Fibroblast of lung (primary cell): ENCODE results near the gene TESMIN.

Experiments used
- EZH2 ChIP-seq: IDR thresholded peaks from 2 replicates; pipeline ENCODE4 v1.5.1; 2012; ENCODE audit warnings: low read length, control low read depth, mild to moderate bottlenecking; ENCODE audit errors: missing control alignments
- TF ChIP-seq, protein P1 (sequence below), 2 donors: IDR thresholded peaks in 1 of 2; conservative IDR thresholded peaks in 1 of 2; 1 replicate in 1 of 2; 2 replicates in 1 of 2; pipeline ENCODE4 v1.5.1; 2011 to 2012; ENCODE audit warnings: low read length in 2 of 2, control low read depth in 1 of 2, inconsistent platforms in 1 of 2, low read depth in 1 of 2, mild to moderate bottlenecking in 1 of 2

DNA sequence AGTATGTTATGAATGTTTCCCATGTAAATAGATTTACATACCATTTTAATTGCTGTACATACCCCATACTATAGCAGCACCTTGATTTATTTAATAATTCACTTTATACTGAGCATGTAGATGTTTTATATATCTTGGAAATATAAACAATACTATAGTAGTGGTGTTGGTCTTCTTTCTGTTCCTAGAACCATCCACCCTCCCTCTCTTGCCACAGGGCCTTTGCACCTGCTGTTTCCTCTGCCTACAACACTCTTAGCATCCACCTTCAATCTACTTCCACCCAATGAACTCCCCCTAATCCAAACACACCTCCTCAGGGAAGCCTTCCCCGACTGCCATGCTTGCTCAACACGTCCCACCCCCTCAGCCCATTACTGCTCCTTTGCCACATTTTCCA, 30.2 kb downstream of the TESMIN start:
- no peak for TF ChIP-seq EZH2
- TF ChIP-seq, protein P1, sequence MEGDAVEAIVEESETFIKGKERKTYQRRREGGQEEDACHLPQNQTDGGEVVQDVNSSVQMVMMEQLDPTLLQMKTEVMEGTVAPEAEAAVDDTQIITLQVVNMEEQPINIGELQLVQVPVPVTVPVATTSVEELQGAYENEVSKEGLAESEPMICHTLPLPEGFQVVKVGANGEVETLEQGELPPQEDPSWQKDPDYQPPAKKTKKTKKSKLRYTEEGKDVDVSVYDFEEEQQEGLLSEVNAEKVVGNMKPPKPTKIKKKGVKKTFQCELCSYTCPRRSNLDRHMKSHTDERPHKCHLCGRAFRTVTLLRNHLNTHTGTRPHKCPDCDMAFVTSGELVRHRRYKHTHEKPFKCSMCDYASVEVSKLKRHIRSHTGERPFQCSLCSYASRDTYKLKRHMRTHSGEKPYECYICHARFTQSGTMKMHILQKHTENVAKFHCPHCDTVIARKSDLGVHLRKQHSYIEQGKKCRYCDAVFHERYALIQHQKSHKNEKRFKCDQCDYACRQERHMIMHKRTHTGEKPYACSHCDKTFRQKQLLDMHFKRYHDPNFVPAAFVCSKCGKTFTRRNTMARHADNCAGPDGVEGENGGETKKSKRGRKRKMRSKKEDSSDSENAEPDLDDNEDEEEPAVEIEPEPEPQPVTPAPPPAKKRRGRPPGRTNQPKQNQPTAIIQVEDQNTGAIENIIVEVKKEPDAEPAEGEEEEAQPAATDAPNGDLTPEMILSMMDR (conservative IDR thresholded peaks at IDR 0.05 in 1 of 2, IDR thresholded peaks at IDR 0.05 in 1 of 2; ENCODE audit: low read depth in 1 of 2, low read length in 2 of 2): no peak
